Frontal cortex (tissue), 4 donors: ENCODE data around the gene ANKRD44. TPM values are rescaled to one million over a fixed set of nuclear protein-coding genes. Genes with fewer than 3 reads are reported as not detected.
"Not testable (repeated sequence)": the region's sequence is repeated elsewhere in the genome, so short reads cannot be mapped to it uniquely, and the experiment has no call there.

Source experiments
- DNase-seq, 2 donors: peaks; one replicate each; pipeline ENCODE4 v3.0.0; 2012; ENCODE audit warnings: low spot score in 2 of 2
- FAIRE-seq: peaks from 2 replicates; lab custom pipeline; 2012; peaks lifted over from hg19 to GRCh38; lab: Jason Lieb, UNC
- total RNA-seq: library from RNA; depleted of rRNA; stranded (reverse); fragments of >200 nt; gene quantifications from one replicate; pipeline ENCODE4 v1.2.3, GENCODE V29; 2014
- donor health status: control.
- donor health status: control.
- donor health status: control.

Gene ANKRD44
- total RNA-seq, 1 donor from 2014 or later, result 101 TPM

- no peak for FAIRE-seq
- no peak for DNase-seq
Measured at GRCh38 chr2:197242719-197243118, 67.9 kb downstream of the ANKRD44 start.

GRCh38 chr2:197241596-197241995 is 69.0 kb downstream of the ANKRD44 start:
- peak; percentile 54 for FAIRE-seq
- DNase-seq, result no peak

- FAIRE-seq (no peak), DNase-seq (no peak)
Measured at GRCh38 chr2:197241153-197241552, 69.4 kb downstream of the ANKRD44 start.

- no peak for FAIRE-seq
- no peak for DNase-seq
Measured at GRCh38 chr2:197240421-197241041, 70.0 kb downstream of the ANKRD44 start.

GRCh38 chr2:197240018-197240417 is 70.6 kb downstream of the ANKRD44 start:
- FAIRE-seq, DNase-seq: not testable (repeated sequence)

GRCh38 chr2:197239434-197239833 is 71.1 kb downstream of the ANKRD44 start:
- FAIRE-seq, result no peak
- no peak for DNase-seq

- no peak for FAIRE-seq
- DNase-seq, result no peak
Measured at GRCh38 chr2:197238043-197238365, 72.6 kb downstream of the ANKRD44 start.

- FAIRE-seq (no peak), DNase-seq (no peak)
Measured at GRCh38 chr2:197237291-197238042, 73.1 kb downstream of the ANKRD44 start.

- no peak for DNase-seq
- no peak for FAIRE-seq
Measured at GRCh38 chr2:197236816-197237215, 73.8 kb downstream of the ANKRD44 start.

- FAIRE-seq (no peak), DNase-seq (no peak)
Measured at GRCh38 chr2:197236159-197236558, 74.4 kb downstream of the ANKRD44 start.

- no peak for FAIRE-seq
- DNase-seq, result no peak
Measured at GRCh38 chr2:197235711-197236110, 74.9 kb downstream of the ANKRD44 start.

- no peak for DNase-seq
- FAIRE-seq, result no peak
Measured at GRCh38 chr2:197234671-197235191, 75.8 kb downstream of the ANKRD44 start.

- FAIRE-seq (no peak), DNase-seq (no peak)
Measured at GRCh38 chr2:197233473-197233872, 77.1 kb downstream of the ANKRD44 start.

- FAIRE-seq (no peak), DNase-seq (no peak)
Measured at GRCh38 chr2:197232010-197232409, 78.6 kb downstream of the ANKRD44 start.

- no peak for FAIRE-seq
- DNase-seq, result no peak
Measured at GRCh38 chr2:197229509-197230443, 80.8 kb downstream of the ANKRD44 start.

GRCh38 chr2:197223451-197223850 is 87.1 kb downstream of the ANKRD44 start:
- DNase-seq, result no peak
- no peak for FAIRE-seq

GRCh38 chr2:197219636-197220035 is 90.9 kb downstream of the ANKRD44 start:
- FAIRE-seq (no peak), DNase-seq (no peak)

- no peak for DNase-seq
- FAIRE-seq, result no peak
Measured at GRCh38 chr2:197217541-197217940, 93.0 kb downstream of the ANKRD44 start.

- FAIRE-seq (no peak), DNase-seq (no peak)
Measured at GRCh38 chr2:197216361-197216979, 94.1 kb downstream of the ANKRD44 start.

- DNase-seq (no peak), FAIRE-seq (no peak)
Measured at GRCh38 chr2:197215748-197216360, 94.7 kb downstream of the ANKRD44 start.
